SIG-M5 treated with dmso at 0.1 percent for 504 hours (cell line): Measurements from ENCODE around the gene ENOPH1.
"Not testable (repeated sequence)": the region's sequence is repeated elsewhere in the genome, so short reads cannot be mapped to it uniquely, and the experiment has no call there.

Experiments used
- DNase-seq: peaks from one replicate; lab custom pipeline; 2025; ENCODE audit not compliant: unreplicated experiment; lab: John Stamatoyannopoulos, UW

ENOPH1 gene

DNA sequence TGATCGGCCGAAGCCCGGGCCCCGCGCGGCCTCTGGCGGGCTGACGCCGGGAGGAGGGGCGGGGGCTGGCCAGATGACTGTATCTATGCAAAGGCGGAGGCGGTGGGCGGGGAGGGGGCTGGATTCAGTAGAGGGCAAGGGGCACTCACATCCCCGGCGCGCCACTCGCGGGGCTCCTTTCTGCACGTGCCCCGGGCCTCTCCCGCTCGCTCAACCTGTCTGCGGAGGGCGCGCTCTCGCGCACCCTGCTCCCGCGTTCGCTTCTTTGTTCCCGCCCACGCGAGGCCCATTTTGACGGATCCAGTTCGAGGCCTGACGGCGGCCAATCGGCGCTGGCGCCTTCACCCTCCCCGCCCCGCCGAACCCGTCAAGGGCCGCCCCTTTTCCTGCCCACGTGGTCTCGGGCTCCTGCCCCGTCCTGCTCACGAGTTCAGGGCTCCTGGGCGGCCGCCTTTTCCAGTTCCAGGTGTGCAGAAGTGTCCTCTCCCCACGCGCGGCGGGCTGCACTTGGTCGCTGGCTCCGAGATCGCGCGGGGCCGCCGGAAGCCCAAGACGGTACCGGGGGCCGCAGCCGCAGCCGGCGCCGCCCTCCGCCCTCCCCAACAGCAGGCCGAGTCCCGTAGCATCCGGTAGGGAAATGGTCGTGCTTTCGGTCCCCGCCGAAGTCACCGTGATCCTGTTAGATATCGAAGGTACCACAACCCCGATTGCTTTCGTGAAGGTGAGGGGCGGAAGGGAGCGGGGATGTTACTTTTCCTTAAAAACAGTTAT lies at the start of gene ENOPH1, which contains the start of gene HNRNPDL:
Gene ENOPH1, plus strand, starts transcription at position 398 of the 771 bp plus-strand sequence. Its CDS starts 240 bp downstream, at position 638.
Gene HNRNPDL, minus strand, starts transcription at position 270 of the 771 bp plus-strand sequence. CDS start 772 bp downstream, outside the sequence.
- DNase-seq: peak; percentile 90

DNA sequence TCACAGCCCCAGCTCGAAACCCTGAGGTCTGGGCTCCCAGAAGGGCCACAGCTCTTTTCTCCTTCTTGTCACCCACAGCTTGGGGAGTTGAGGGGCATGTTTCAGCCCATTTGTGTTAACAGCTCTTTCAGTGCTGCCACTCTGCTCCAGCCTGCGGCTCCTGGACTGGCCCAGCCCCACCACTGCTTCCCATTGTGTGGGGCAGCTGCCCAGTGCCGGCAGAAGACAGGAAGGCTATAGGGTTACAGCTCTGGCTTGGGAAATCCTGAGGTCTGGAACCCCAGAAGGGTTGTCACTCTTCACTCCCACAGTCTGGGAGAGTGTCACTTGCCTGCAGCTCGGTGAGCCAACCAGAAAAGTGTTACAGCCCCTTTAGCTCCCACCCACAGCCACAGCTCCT lies 49.6 kb upstream of the ENOPH1 start:
- no peak for DNase-seq

DNA sequence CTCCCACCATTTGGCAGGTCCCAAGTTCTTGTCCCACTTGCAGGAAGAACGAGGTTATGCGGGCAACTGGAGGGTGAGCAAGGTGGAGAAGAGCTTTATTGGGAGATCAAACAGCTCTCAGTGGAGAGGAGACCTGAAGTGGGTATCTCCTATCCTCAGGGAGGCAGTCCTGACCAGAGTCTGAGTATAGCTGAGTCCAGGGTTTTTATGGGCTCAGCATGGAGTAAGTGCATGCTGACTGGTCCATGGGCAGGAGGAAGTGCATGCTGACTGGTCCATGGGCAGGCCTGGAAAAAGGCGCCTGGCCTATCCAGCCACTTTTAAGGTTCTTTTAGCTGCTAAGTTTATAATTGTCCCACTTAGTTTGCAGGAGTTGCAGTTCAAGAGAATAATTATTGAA lies 49.2 kb upstream of the ENOPH1 start:
- DNase-seq: no peak

DNA sequence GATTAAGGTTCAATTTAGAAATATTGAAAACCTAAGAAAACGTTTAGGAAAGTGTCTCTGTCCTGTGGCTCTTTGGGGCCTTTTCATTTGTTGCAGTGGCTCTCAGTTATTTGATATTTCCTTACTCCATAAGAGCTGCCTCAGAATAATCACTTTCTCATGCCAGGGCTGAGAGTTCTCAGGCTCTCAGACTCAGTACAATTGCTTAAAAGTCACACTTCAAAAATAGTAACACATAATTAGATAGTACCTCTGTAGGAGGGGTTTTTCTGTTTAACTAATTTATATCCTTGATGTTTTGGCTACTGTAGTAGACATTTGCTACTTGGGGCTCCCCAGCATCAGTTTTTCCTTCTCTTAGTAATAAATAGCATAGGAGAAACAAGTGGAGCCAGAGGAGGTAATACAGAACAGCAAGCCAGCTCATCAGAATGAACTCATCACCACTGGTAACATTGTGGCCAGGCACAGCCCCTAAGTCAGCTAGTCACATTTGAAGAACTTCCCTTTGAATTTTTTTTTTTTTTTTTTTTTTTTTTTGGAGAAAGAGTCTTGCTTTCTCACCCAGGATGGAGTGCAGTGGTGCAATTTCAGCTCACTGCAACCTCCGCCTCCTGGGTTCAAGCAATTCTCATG lies 48.6 kb upstream of the ENOPH1 start:
- peak; percentile 27 for DNase-seq

DNA sequence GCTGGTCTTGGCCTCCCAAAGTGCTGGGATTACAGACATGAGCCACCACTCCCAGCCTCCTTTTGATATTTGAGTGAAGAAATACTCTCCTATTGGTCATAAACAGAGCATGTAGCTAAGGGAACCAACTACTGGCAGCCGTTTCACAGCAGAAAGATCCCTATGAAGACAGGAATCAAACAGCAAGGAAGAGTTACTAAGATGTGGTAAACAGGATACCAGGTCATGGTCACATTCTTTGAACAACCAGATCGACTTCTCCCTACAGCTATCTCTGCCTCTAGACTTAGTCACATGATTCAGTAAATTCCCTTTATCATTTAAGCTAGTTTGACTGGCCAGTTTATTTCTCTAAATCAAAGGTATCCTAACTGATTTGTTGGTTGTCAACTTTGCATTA lies 47.6 kb upstream of the ENOPH1 start:
- DNase-seq: no peak

GRCh38 chr4:82386312-82386711 lies 44.1 kb upstream of the ENOPH1 start:
- not testable (repeated sequence) for DNase-seq

DNA sequence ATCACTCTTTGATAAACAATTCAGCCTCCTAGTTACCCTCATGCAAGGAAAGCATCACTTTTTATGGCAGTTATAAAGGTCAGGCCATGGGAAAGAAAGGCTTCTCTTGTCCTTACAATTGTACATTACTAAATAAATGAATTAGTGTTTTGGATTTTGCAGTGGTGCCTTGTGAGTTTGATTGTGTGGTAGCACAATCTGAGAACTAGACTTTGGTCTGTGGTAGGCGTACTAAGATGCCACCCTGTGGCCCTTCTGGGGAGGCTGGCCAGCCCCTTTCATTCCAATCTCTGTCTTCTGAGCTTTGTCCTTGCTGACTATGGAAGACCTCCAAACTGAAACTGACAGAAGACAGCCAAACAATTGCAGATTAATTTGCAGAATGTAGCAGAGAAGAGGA lies 42.0 kb upstream of the ENOPH1 start:
- no peak for DNase-seq

- DNase-seq: not testable (repeated sequence)
Measured at GRCh38 chr4:82390061-82390460, 40.3 kb upstream of the ENOPH1 start.

GRCh38 chr4:82394896-82395295 lies 35.5 kb upstream of the ENOPH1 start:
- peak; percentile 4 for DNase-seq

- DNase-seq: no peak
Measured at GRCh38 chr4:82397527-82397926, 32.9 kb upstream of the ENOPH1 start.

GRCh38 chr4:82398263-82398662 lies 32.1 kb upstream of the ENOPH1 start:
- no peak for DNase-seq

DNA sequence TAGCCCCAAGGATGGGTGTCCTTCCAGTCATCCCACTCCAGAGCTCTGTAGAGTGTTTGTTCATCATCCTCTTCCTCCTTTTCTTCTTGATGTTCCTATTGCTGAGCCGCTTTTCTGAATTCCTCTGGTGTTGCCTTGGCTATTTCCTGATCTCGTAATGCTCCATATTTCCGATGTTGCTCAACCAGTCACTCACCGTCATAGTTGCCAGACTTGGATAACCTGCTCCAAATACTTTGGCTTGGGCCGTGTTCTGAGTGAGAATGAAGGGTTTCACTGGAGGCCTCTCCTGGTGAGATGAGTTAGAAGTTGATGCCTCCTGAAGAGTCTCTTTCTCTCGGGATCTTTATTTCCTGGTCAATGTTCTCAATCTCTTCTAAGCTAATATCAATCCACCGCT lies 28.8 kb upstream of the ENOPH1 start:
- DNase-seq: no peak

DNA sequence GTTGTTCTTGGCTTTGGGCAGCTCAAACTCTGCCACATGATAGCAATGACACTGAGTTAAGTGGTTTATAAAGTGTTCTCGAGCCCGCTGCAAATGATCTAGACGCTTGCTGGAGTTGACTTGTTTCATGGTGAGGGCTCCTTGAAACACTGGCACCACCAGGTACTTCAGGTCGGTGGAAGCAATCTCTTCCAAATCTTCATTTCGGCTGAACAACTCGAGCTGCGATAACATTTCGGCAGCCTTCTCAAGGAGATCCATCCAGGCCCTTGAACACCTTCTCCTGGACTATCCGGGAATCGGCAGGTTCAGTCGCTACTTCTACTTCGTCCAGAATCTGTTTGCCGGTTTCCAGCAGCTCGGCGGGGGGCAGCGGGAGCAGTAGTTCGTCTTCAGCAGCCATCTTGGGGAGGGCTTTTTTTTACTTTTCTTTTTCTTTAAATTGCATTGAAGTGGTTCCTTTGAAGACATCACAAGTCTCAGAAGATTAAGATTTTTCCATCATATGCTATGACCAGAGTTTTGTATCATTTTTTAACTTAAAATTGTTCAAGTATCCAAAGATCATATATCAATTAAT lies 28.1 kb upstream of the ENOPH1 start:
- DNase-seq: no peak

GRCh38 chr4:82403725-82404124 lies 26.7 kb upstream of the ENOPH1 start:
- no peak for DNase-seq

DNA sequence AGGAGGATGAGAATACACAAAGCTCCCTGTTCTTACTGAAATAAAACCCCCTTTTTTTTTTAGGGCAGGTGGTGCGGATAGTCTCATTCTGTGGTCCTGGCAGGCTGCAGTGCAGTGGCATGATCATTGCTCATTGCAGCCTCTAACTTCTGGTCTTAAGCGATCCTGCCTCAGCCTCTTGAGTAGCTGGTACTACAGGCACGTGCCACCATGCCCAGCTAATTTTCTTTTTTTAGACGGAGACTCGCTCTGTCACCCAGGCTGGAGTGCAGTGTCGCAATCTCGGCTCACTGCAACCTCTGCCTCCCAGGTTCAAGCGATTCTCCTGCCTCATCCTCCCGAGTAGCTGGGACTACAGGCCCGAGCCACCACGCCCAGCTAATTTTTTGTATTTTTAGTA lies 15.3 kb upstream of the ENOPH1 start:
- DNase-seq: not testable (repeated sequence)

DNA sequence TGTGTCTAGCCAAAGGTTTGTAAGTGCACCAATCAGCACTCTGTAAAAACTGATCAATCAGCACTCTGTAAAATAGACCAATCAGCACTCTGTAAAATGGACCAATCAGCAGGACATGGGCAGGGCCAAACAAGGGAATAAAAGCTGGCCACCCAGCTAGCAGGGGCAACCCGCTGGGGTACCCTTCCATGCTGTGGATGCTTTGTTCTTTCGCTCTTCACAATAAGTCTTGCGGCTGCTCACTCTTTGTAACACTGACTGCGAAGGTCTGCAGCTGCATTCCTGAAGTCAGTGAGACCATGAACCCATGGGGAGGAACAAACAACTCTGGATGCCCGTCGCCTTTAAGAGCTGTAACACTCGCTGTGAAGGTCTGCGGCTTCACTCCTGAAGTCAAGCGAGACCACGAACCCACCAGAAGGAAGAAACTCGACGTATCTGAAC lies 14.4 kb upstream of the ENOPH1 start:
- no peak for DNase-seq

DNA sequence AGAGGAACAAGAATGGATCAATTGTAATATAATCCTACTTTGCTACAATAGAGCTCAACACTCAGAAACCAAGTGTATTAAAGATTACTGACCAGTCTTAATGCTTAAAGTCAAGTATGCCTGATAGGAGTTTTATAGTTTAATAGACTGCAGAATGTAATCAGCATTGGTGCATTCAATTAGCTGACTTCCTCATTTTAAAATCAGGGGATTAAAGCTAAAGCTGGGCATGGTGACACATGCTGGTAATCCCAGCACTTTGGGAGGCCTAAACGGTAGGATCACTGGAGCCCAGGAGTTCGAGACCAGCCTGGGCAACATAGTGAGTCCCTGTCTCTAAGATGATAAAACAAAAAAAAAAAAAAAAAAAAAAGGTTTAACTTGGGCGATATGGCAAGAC lies 10.9 kb upstream of the ENOPH1 start:
- no peak for DNase-seq

- no peak for DNase-seq
Measured at GRCh38 chr4:82421796-82422560, 8.4 kb upstream of the ENOPH1 start.

- DNase-seq: no peak
Measured at GRCh38 chr4:82422616-82423015, 7.8 kb upstream of the ENOPH1 start.

DNA sequence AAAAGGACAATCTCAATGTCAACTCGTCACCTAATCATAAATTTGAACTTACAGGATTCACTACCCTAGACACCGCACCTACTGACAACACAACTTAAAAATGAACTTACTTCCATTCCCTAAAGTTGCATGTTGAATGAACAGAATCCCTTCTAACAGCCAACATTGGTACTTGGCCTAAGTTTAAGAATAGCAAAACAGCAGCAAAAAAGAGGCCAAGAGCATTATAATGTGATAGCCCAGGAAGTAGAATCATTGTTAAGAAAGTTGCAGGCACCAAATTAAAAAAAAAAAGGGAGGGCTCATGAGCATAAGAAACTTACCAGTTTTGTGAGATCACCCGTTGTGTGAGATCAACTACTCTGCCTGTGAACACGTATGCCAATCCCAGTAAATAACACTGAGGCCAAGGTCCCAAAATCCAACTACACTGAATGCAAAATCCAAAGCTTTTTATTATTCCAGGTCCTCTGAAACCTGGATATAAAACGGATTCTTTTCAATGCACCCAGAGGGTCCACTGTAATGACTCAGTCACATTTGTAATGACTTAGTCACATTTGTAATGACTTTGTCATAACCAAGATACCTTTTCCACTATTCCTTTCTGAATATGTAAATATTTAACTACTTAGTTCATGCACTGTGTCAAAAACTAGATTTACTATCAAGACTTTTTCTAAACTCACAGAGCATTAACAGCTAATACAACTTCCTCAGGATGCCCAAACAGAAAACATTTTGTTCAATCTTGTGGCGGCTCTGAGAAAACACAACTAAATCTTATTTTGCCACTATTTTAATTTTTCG lies 6.9 kb upstream of the ENOPH1 start:
- DNase-seq: no peak
